MM.1S (cell line): Measurements from ENCODE around the gene CXorf58.

Experiments used
- DNase-seq: peaks from one replicate; pipeline ENCODE4 v3.0.0-alpha.2; 2015
- H2AFZ ChIP-seq: fragments of 300-600 bp; sonication (generic); 2 replicates; pipeline ENCODE4 v1.6.0; 2016; ENCODE audit warnings: antibody characterized with exemption, low read length
- H3F3A ChIP-seq: fragments of 300-600 bp; sonication (generic); 2 replicates; pipeline ENCODE4 v1.6.1; 2016; ENCODE audit warnings: mild to moderate bottlenecking, antibody characterized with exemption, low read length, moderate library complexity, mixed read lengths; ENCODE audit not compliant: insufficient read depth
- H3K27ac ChIP-seq: fragments of 300-600 bp; sonication (generic); 2 replicates; pipeline ENCODE4 v1.5.1; 2016; ENCODE audit warnings: mild to moderate bottlenecking, low read length
- H3K27me3 ChIP-seq: fragments of 300-600 bp; sonication (generic); replicated peaks from 2 replicates; pipeline ENCODE4 v1.6.0; 2016; ENCODE audit warnings: low read length; ENCODE audit not compliant: insufficient read depth
- H3K36me3 ChIP-seq: fragments of 300-600 bp; sonication (generic); replicated peaks from 2 replicates; pipeline ENCODE4 v1.6.1; 2016; ENCODE audit warnings: mild to moderate bottlenecking, low read length, mixed read lengths; ENCODE audit not compliant: insufficient read depth
- H3K4me1 ChIP-seq: fragments of 300-600 bp; sonication (generic); 2 replicates; pipeline ENCODE4 v1.6.1; 2016; ENCODE audit warnings: low read length, mixed read lengths
- H3K4me2 ChIP-seq: fragments of 300-600 bp; sonication (generic); 2 replicates; pipeline ENCODE4 v1.6.0; 2016; ENCODE audit warnings: low read depth, low read length
- H3K4me3 ChIP-seq: fragments of 300-600 bp; sonication (generic); 2 replicates; pipeline ENCODE4 v1.5.1; 2016; ENCODE audit warnings: low read length, mixed read lengths
- H3K79me2 ChIP-seq: fragments of 300-600 bp; sonication (generic); 2 replicates; pipeline ENCODE4 v1.6.1; 2016; ENCODE audit warnings: mixed run types, low read length, mixed read lengths
- H3K9ac ChIP-seq: fragments of 300-600 bp; sonication (generic); 2 replicates; pipeline ENCODE4 v1.6.1; 2016; ENCODE audit warnings: low read length, mixed read lengths
- H3K9me2 ChIP-seq: fragments of 300-600 bp; sonication (generic); replicated peaks from 2 replicates; pipeline ENCODE4 v1.6.1; 2016; ENCODE audit warnings: mild to moderate bottlenecking, low read length, mixed read lengths; ENCODE audit not compliant: insufficient read depth
- H3K9me3 ChIP-seq: fragments of 300-600 bp; sonication (generic); replicated peaks from 2 replicates; pipeline ENCODE4 v1.6.1; 2016; ENCODE audit warnings: mild to moderate bottlenecking, low read length, mixed read lengths; ENCODE audit not compliant: insufficient read depth
- H4K20me1 ChIP-seq: fragments of 300-600 bp; sonication (generic); 2 replicates; pipeline ENCODE4 v1.6.1; 2016; ENCODE audit warnings: mild to moderate bottlenecking, low read length, moderate library complexity, mixed read lengths; ENCODE audit not compliant: insufficient read depth
- CTCF ChIP-seq: fragments of 300-600 bp; sonication (generic); IDR thresholded peaks from 2 replicates; pipeline ENCODE4 v1.5.1; 2016; ENCODE audit warnings: antibody characterized with exemption, low read length, mixed read lengths
- EZH2 ChIP-seq: fragments of 300-600 bp; sonication (generic); optimal IDR thresholded peaks from 2 replicates; pipeline ENCODE3; 2017; ENCODE audit warnings: low read depth, mild to moderate bottlenecking, antibody characterized with exemption, low read length, mixed read lengths
- EZH2phosphoT487 ChIP-seq: fragments of 300-600 bp; sonication (generic); IDR thresholded peaks from 2 replicates; pipeline ENCODE4 v1.6.1; 2018; ENCODE audit warnings: antibody characterized with exemption, low read length

The CXorf58 gene

GRCh38 chrX:23911126-23911835 lies 3.5 kb downstream of the CXorf58 start:
- H4K20me1 ChIP-seq = no peaks in the 10 kb centered on the region
- no peak overlapping the region for H2AFZ ChIP-seq
- no peaks in the 10 kb centered on the region for H3K9me3 ChIP-seq
- H3K4me2 ChIP-seq = no peak overlapping the region
- no peak overlapping the region for H3K9ac ChIP-seq
- H3K27me3 ChIP-seq = no peaks in the 10 kb centered on the region
- H3K79me2 ChIP-seq = peaks cover 6% of the 10 kb centered on the region
- peaks cover 9% of the 10 kb centered on the region; the same call in 1 of the 2 replicates for H3K4me1 ChIP-seq
- no peak for TF ChIP-seq CTCF
- TF ChIP-seq EZH2phosphoT487 = no peak
- TF ChIP-seq EZH2 = no peak
- no peaks in the 10 kb centered on the region for H3K36me3 ChIP-seq
- H3K4me3 ChIP-seq = no peak overlapping the region
- H3F3A ChIP-seq = 0 out of 2 replicates have a peak, but pooled peaks cover 3% of the 10 kb centered on the region
- H3K9me2 ChIP-seq = no peaks in the 10 kb centered on the region
- no peak for DNase-seq
- no peak overlapping the region for H3K27ac ChIP-seq

GRCh38 chrX:23919148-23919547 lies 11.3 kb downstream of the CXorf58 start:
- Histone ChIP-seq H3K27ac (no peak overlapping the region), H3K4me3 (no peak overlapping the region), H2AFZ (no peak overlapping the region), H3K27me3 (no peaks in the 10 kb centered on the region), H3K9me3 (no peaks in the 10 kb centered on the region), H3K9ac (no peak overlapping the region), H3K9me2 (no peaks in the 10 kb centered on the region), H4K20me1 (no peaks in the 10 kb centered on the region), H3K4me2 (no peak overlapping the region), H3K79me2 (no peaks in the 10 kb centered on the region), H3K4me1 (no peaks in the 10 kb centered on the region), H3F3A (no peaks in the 10 kb centered on the region), H3K36me3 (no peaks in the 10 kb centered on the region)
- TF ChIP-seq EZH2phosphoT487 (no peak), CTCF (no peak), EZH2 (no peak)
- no peak for DNase-seq

- H3K27ac ChIP-seq = no peak overlapping the region
- H3K4me2 ChIP-seq = no peak overlapping the region
- no peak overlapping the region for H2AFZ ChIP-seq
- no peaks in the 10 kb centered on the region for H3K9me2 ChIP-seq
- no peaks in the 10 kb centered on the region for H3K9me3 ChIP-seq
- DNase-seq = no peak
- H3K27me3 ChIP-seq = no peaks in the 10 kb centered on the region
- no peaks in the 10 kb centered on the region for H3K4me1 ChIP-seq
- no peaks in the 10 kb centered on the region for H4K20me1 ChIP-seq
- no peak overlapping the region for H3K4me3 ChIP-seq
- no peaks in the 10 kb centered on the region for H3F3A ChIP-seq
- TF ChIP-seq EZH2phosphoT487 (no peak), EZH2 (no peak), CTCF (no peak)
- H3K79me2 ChIP-seq = no peaks in the 10 kb centered on the region
- H3K9ac ChIP-seq = no peak overlapping the region
- no peaks in the 10 kb centered on the region for H3K36me3 ChIP-seq
Observed at GRCh38 chrX:23919706-23920320, 12.0 kb downstream of the CXorf58 start.
